GM19438 (cell line): ENCODE measurements around the gene GPC6.
"Not testable (repeated sequence)": the region's sequence is repeated elsewhere in the genome, so short reads cannot be mapped to it uniquely, and the experiment has no call there.

ENCODE experiments used
- ATAC-seq: cut with Tn5 transposase; IDR thresholded peaks from one replicate; pipeline ENCODE4 v1.9.1; 2021; ENCODE audit warnings: low read depth; ENCODE audit not compliant: unreplicated experiment

Gene GPC6

GRCh38 chr13:94204946-94205345 is 978.3 kb downstream of the GPC6 start:
- no peak for ATAC-seq

GRCh38 chr13:94205896-94206295 is 979.3 kb downstream of the GPC6 start:
- ATAC-seq = no peak

GRCh38 chr13:94209117-94209516 is 982.5 kb downstream of the GPC6 start:
- ATAC-seq = no peak

- ATAC-seq = not testable (repeated sequence)
Observed at GRCh38 chr13:94209913-94210312, 983.3 kb downstream of the GPC6 start.

GRCh38 chr13:94210816-94211215 is 984.2 kb downstream of the GPC6 start:
- ATAC-seq = no peak

GRCh38 chr13:94212196-94212595 is 985.6 kb downstream of the GPC6 start:
- ATAC-seq = no peak

GRCh38 chr13:94214121-94214520 is 987.5 kb downstream of the GPC6 start:
- no peak for ATAC-seq

GRCh38 chr13:94214975-94215374 is 988.4 kb downstream of the GPC6 start:
- no peak for ATAC-seq

- no peak for ATAC-seq
Observed at GRCh38 chr13:94216476-94216875, 989.9 kb downstream of the GPC6 start.

- no peak for ATAC-seq
Observed at GRCh38 chr13:94217370-94217769, 990.8 kb downstream of the GPC6 start.

GRCh38 chr13:94218537-94218936 is 991.9 kb downstream of the GPC6 start:
- no peak for ATAC-seq

- no peak for ATAC-seq
Observed at GRCh38 chr13:94218951-94219350, 992.3 kb downstream of the GPC6 start.

GRCh38 chr13:94224670-94225069 is 998.1 kb downstream of the GPC6 start:
- no peak for ATAC-seq

- no peak for ATAC-seq
Observed at GRCh38 chr13:94227255-94227879, 1000.8 kb downstream of the GPC6 start.

GRCh38 chr13:94228763-94229162 is 1002.2 kb downstream of the GPC6 start:
- no peak for ATAC-seq

- no peak for ATAC-seq
Observed at GRCh38 chr13:94232161-94232950, 1005.7 kb downstream of the GPC6 start.

GRCh38 chr13:94232956-94233355 is 1006.3 kb downstream of the GPC6 start:
- ATAC-seq = no peak

- no peak for ATAC-seq
Observed at GRCh38 chr13:94233401-94233800, 1006.8 kb downstream of the GPC6 start.

- ATAC-seq = no peak
Observed at GRCh38 chr13:94233837-94234236, 1007.2 kb downstream of the GPC6 start.

GRCh38 chr13:94234738-94235137 is 1008.1 kb downstream of the GPC6 start:
- no peak for ATAC-seq

GRCh38 chr13:94236132-94236531 is 1009.5 kb downstream of the GPC6 start:
- no peak for ATAC-seq

GRCh38 chr13:94236872-94237271 is 1010.3 kb downstream of the GPC6 start:
- ATAC-seq = no peak
